Body of pancreas (tissue), 4 donors: ENCODE data around the gene CBY3.
"Not testable (repeated sequence)": the region's sequence is repeated elsewhere in the genome, so short reads cannot be mapped to it uniquely, and the experiment has no call there.

Experiments used
- CTCF ChIP-seq, 7 experiments: fragments of 450-650 bp in 4 of 7; fragments of 200-600 bp in 3 of 7; sonication (generic) in 3 of 7; IDR thresholded peaks; one replicate each; pipeline ENCODE4 v1.5.1; 2016 to 2019; ENCODE audit warnings: antibody characterized with exemption in 7 of 7
- POLR2A ChIP-seq, 3 donors: fragments of 450-650 bp; IDR thresholded peaks; one replicate each; pipeline ENCODE4 v1.6.1; 2016; ENCODE audit warnings: antibody characterized with exemption in 3 of 3, mild to moderate bottlenecking in 2 of 3

DNA sequence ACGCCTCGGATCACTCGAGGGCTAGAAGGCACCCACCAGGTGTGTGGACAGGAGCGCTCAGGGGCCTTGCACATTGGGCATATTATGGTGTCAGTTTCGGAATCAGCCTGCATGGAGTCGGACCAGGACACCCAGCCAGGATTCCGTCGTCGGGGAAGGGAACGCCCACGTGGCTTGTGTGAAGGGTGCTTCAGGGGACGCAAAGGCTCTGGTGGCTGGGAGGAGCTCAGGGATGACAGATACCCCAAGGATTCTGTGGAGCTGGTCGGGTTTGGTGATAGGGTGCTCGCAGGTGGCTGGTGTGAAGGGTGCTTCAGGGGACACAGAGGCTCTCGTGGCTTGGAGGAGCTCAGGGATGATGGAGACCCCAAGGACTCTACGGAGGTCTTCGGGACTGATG lies 38.2 kb downstream of the CBY3 start:
- TF ChIP-seq POLR2A, CTCF (IDR thresholded peaks at IDR 0.05): not testable (repeated sequence)
